ENCODE measurements around the gene SULT2A1. TPM values are rescaled to one million over a fixed set of nuclear protein-coding genes. Genes with fewer than 3 reads are reported as not detected.

Gene SULT2A1
- total and polyA plus RNA-seq, 2 of the 8 experiments (the other 6 are each of a cell fraction or from before 2014, with no cell fraction given), result not detected

- H3K56ac ChIP-seq (replicated peaks; ENCODE audit: insufficient read length, low read depth, low read length), result no peak overlapping the region
- no peak overlapping the region for H4K5ac ChIP-seq (ENCODE audit: insufficient read length, low read depth, low read length)
- FAIRE-seq (no peak), DNase-seq (ENCODE audit: low read depth in 1 of 2, low spot score in 2 of 2) (no peak)
- H3K23me2 ChIP-seq (ENCODE audit: low read depth, low read length), result no peaks in the 10 kb centered on the region
- H3K4ac ChIP-seq (replicated peaks; ENCODE audit: insufficient read length, low read depth, low read length), result no peak overlapping the region
- POLR2A ChIA-PET (ENCODE audit: partially characterized antibody), result no interaction called here
- H3K27me3 ChIP-seq (replicated peaks in 1 of 4; ENCODE audit: control insufficient read depth in 3 of 4, extremely low read depth in 1 of 4, insufficient read depth in 3 of 4, low read length in 3 of 4), result no peaks in the 10 kb centered on the region
- no peaks in the 10 kb centered on the region for H3K4me1 ChIP-seq (replicated peaks in 1 of 4; ENCODE audit: control insufficient read depth in 3 of 4, insufficient read depth in 4 of 4, low read length in 3 of 4)
- H3K14ac ChIP-seq (ENCODE audit: insufficient read length), result no peak overlapping the region
- no peak overlapping the region for H4K8ac ChIP-seq (ENCODE audit: extremely low read depth, insufficient read depth, low read length)
- H3K18ac ChIP-seq (ENCODE audit: extremely low read depth, low read length), result no peak overlapping the region
- H3K9me3 ChIP-seq (ENCODE audit: insufficient read depth in 2 of 2, low read depth in 1 of 2, low read length in 1 of 2), result no peaks in the 10 kb centered on the region
- H2BK15ac ChIP-seq (ENCODE audit: low read length), result no peak overlapping the region
- H3K4me3 ChIP-seq (ENCODE audit: extremely low read depth in 1 of 4, insufficient read depth in 2 of 4, low read depth in 3 of 4, low read length in 4 of 4), result no peak overlapping the region
- no peak overlapping the region for H3K23ac ChIP-seq (ENCODE audit: insufficient read length)
- H2BK120ac ChIP-seq (replicated peaks; ENCODE audit: low read depth, low read length), result no peak overlapping the region
- no peaks in the 10 kb centered on the region for H3K79me2 ChIP-seq (ENCODE audit: control insufficient read depth in 1 of 2, insufficient read depth in 2 of 2, low read length in 2 of 2)
- H4K20me1 ChIP-seq (replicated peaks in 1 of 2; ENCODE audit: control insufficient read depth in 1 of 2, insufficient read depth in 2 of 2, low read length in 2 of 2), result no peaks in the 10 kb centered on the region
- TF ChIP-seq KDM4A (IDR thresholded peaks at IDR 0.05; ENCODE audit: low read depth, low read length, severe bottlenecking) (no peak), JUN (IDR thresholded peaks at IDR 0.05; ENCODE audit: low read depth, low read length) (no peak)
- CTCF ChIA-PET (ENCODE audit: partially characterized antibody), result no interaction called here
- H3K36me3 ChIP-seq (ENCODE audit: control insufficient read depth in 2 of 4, insufficient read depth in 4 of 4, low read length in 3 of 4), result no peaks in the 10 kb centered on the region
- no peak overlapping the region for H3K9ac ChIP-seq (replicated peaks in 1 of 4; ENCODE audit: extremely low read depth in 1 of 4, low read depth in 3 of 4, low read length in 3 of 4)
- no peak overlapping the region for H2BK5ac ChIP-seq (ENCODE audit: low read depth, low read length)
- no peak overlapping the region for H4K91ac ChIP-seq (replicated peaks; ENCODE audit: insufficient read length, low read length)
- no peak overlapping the region for H3K4me2 ChIP-seq (ENCODE audit: insufficient read depth in 1 of 2, low read depth in 2 of 2, low read length in 2 of 2)
- no peak overlapping the region for H2BK20ac ChIP-seq (ENCODE audit: low read length)
- H2BK12ac ChIP-seq (ENCODE audit: low read depth, low read length), result no peak overlapping the region
- no peak overlapping the region for H3K27ac ChIP-seq (ENCODE audit: low read depth, low read length)
- WGBS, 2 experiments (ENCODE audit: extremely low coverage in 1 of 2, insufficient coverage in 1 of 2, insufficient read length in 1 of 2, insufficient replicate concordance in 2 of 2, low coverage in 1 of 2, low lambda C conversion rate in 2 of 2, missing lambda C conversion rate in 1 of 2), result 77% methylated on average over 9 of the region's 9 CpGs; no CpG with 5 or more reads in 1 of the 2 experiments
- H2AK5ac ChIP-seq (ENCODE audit: low read depth, low read length), result no peak overlapping the region
- H3K79me1 ChIP-seq (ENCODE audit: low read depth, low read length), result no peaks in the 10 kb centered on the region
- H2AFZ ChIP-seq (ENCODE audit: low read length), result no peak overlapping the region
Observed at GRCh38 chr19:47897861-47898260, 11.7 kb upstream of the SULT2A1 start.
